ENCODE data around the gene NACAD.

- TF ChIP-seq CTCF (IDR thresholded peaks at IDR 0.05) (no peak), POLR2A (IDR thresholded peaks at IDR 0.05) (no peak), POLR2AphosphoS5 (IDR thresholded peaks at IDR 0.05) (no peak)
These were observed 20.1 kb upstream of the NACAD start for GRCh38 chr7:45108863-45109262.

All from stomach (tissue), 4 donors.